ENCODE results near the gene CMTM5.
"Not testable (repeated sequence)": the region's sequence is repeated elsewhere in the genome, so short reads cannot be mapped to it uniquely, and the experiment has no call there.

The CMTM5 gene

GRCh38 chr14:23421594-23421993 is 44.7 kb downstream of the CMTM5 start:
- TF ChIP-seq CTCF (IDR thresholded peaks at IDR 0.05; ENCODE audit: low read depth, low read length), result no peak
- DNase-seq (ENCODE audit: low read depth in 2 of 2), result no peak

GRCh38 chr14:23423657-23424056 is 46.8 kb downstream of the CMTM5 start:
- DNase-seq (ENCODE audit: low read depth in 2 of 2), result no peak
- H3K4me3 ChIP-seq (replicated peaks in 1 of 2; ENCODE audit: low read depth in 2 of 2, low read length in 2 of 2), result no peak overlapping the region
- TF ChIP-seq CTCF (IDR thresholded peaks at IDR 0.05; ENCODE audit: low read depth, low read length), result no peak

More at GRCh38 chr14:23421594-23421993, 44.7 kb downstream of the CMTM5 start:
- H3K4me3 ChIP-seq (replicated peaks in 1 of 2; ENCODE audit: low read depth in 2 of 2, low read length in 2 of 2), result no peak overlapping the region

- no peak for TF ChIP-seq CTCF (IDR thresholded peaks at IDR 0.05; ENCODE audit: low read depth, low read length)
- DNase-seq (ENCODE audit: low read depth in 2 of 2), result no peak
- H3K4me3 ChIP-seq (replicated peaks in 1 of 2; ENCODE audit: low read depth in 2 of 2, low read length in 2 of 2), result no peak overlapping the region
Observed at GRCh38 chr14:23425169-23425568, 48.3 kb downstream of the CMTM5 start.

GRCh38 chr14:23425798-23426197 is 49.0 kb downstream of the CMTM5 start:
- DNase-seq (ENCODE audit: low read depth in 2 of 2); H3K4me3 ChIP-seq (replicated peaks in 1 of 2; ENCODE audit: low read depth in 2 of 2, low read length in 2 of 2): not testable (repeated sequence)

GRCh38 chr14:23428686-23429495 is 52.0 kb downstream of the CMTM5 start:
- DNase-seq (ENCODE audit: low read depth in 2 of 2), result no peak
- H3K4me3 ChIP-seq (replicated peaks in 1 of 2; ENCODE audit: low read depth in 2 of 2, low read length in 2 of 2), result no peak overlapping the region
- TF ChIP-seq CTCF (IDR thresholded peaks at IDR 0.05; ENCODE audit: low read depth, low read length), result no peak

Measured in cardiac fibroblast (primary cell).